Measurements from ENCODE around the gene ARHGAP15.

Gene ARHGAP15

GRCh38 chr2:143668234-143668633, 539.0 kb downstream of the ARHGAP15 start:
- Histone ChIP-seq H4K20me1 (ENCODE audit: insufficient read depth) (no peaks in the 10 kb centered on the region), H3K9ac (no peak overlapping the region), H3K27ac (no peak overlapping the region), H3K79me2 (ENCODE audit: insufficient read depth, low read depth) (no peaks in the 10 kb centered on the region), H3K4me1 (ENCODE audit: low read depth, poor library complexity, severe bottlenecking) (no peaks in the 10 kb centered on the region), H3K27me3 (ENCODE audit: insufficient read depth, low read depth) (no peaks in the 10 kb centered on the region), H3K36me3 (ENCODE audit: insufficient read depth) (no peaks in the 10 kb centered on the region), H3K4me2 (no peak overlapping the region), H3K4me3 (IDR thresholded peaks at IDR 0.05; ENCODE audit: insufficient read depth, low read depth, low read length) (no peak overlapping the region), H2AFZ (ENCODE audit: low read depth) (no peak overlapping the region)
- TF ChIP-seq, protein P1, sequence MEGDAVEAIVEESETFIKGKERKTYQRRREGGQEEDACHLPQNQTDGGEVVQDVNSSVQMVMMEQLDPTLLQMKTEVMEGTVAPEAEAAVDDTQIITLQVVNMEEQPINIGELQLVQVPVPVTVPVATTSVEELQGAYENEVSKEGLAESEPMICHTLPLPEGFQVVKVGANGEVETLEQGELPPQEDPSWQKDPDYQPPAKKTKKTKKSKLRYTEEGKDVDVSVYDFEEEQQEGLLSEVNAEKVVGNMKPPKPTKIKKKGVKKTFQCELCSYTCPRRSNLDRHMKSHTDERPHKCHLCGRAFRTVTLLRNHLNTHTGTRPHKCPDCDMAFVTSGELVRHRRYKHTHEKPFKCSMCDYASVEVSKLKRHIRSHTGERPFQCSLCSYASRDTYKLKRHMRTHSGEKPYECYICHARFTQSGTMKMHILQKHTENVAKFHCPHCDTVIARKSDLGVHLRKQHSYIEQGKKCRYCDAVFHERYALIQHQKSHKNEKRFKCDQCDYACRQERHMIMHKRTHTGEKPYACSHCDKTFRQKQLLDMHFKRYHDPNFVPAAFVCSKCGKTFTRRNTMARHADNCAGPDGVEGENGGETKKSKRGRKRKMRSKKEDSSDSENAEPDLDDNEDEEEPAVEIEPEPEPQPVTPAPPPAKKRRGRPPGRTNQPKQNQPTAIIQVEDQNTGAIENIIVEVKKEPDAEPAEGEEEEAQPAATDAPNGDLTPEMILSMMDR (conservative IDR thresholded peaks at IDR 0.05; ENCODE audit: low read depth, low read length), result no peak

DNA sequence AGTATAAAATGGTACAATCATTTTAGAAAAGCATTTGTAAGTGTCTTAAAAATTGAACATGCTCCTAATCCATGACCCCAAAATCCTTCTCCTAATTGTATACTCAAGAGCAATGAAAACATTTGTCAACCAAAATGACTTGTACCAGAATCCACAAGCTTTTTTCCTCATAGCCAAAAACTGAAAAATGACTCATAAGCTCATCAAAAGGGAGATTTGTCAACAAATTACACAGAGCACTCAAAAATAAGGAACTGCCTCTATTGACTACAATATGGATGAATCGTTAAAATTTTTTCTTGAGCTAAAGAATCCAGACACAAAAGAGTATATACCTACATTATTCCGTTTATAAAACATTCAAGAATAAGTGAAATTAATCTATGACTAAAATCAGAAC, 544.8 kb downstream of the ARHGAP15 start:
- no peak overlapping the region for H3K9ac ChIP-seq
- no peaks in the 10 kb centered on the region for H3K4me1 ChIP-seq (ENCODE audit: low read depth, poor library complexity, severe bottlenecking)
- no peaks in the 10 kb centered on the region for H3K27me3 ChIP-seq (ENCODE audit: insufficient read depth, low read depth)
- H4K20me1 ChIP-seq (ENCODE audit: insufficient read depth), result no peaks in the 10 kb centered on the region
- no peak overlapping the region for H3K4me2 ChIP-seq
- no peak overlapping the region for H3K4me3 ChIP-seq (IDR thresholded peaks at IDR 0.05; ENCODE audit: insufficient read depth, low read depth, low read length)
- H3K36me3 ChIP-seq (ENCODE audit: insufficient read depth), result no peaks in the 10 kb centered on the region
- no peaks in the 10 kb centered on the region for H3K79me2 ChIP-seq (ENCODE audit: insufficient read depth, low read depth)
- TF ChIP-seq, protein P1 (conservative IDR thresholded peaks at IDR 0.05; ENCODE audit: low read depth, low read length), result no peak
- no peak overlapping the region for H3K27ac ChIP-seq
- H2AFZ ChIP-seq (ENCODE audit: low read depth), result no peak overlapping the region

DNA sequence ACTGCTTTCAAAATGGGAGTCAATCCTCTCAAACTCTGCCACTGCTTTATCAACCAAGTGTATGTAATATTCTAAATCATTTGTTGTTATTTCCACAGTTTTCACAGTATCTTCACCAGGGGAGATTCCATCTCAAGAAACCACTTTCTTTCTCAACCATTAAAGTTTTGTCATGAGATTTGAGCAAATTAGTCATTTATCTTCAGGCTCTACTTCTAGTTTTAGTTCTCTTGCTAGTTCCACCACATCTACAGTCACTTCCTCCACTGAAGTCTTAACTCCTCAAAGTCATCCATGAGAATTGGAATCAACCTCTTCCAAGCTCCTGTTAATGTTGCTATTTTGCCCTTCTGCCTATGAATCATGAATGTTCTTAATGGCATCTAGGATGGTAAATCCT, 545.8 kb downstream of the ARHGAP15 start:
- no peak overlapping the region for H3K4me2 ChIP-seq
- TF ChIP-seq, protein P1 (conservative IDR thresholded peaks at IDR 0.05; ENCODE audit: low read depth, low read length), result no peak
- H3K4me3 ChIP-seq (IDR thresholded peaks at IDR 0.05; ENCODE audit: insufficient read depth, low read depth, low read length), result no peak overlapping the region
- H3K27me3 ChIP-seq (ENCODE audit: insufficient read depth, low read depth), result no peaks in the 10 kb centered on the region
- no peak overlapping the region for H3K27ac ChIP-seq
- H2AFZ ChIP-seq (ENCODE audit: low read depth), result no peak overlapping the region
- H3K36me3 ChIP-seq (ENCODE audit: insufficient read depth), result no peaks in the 10 kb centered on the region
- no peaks in the 10 kb centered on the region for H4K20me1 ChIP-seq (ENCODE audit: insufficient read depth)
- H3K9ac ChIP-seq, result no peak overlapping the region
- H3K4me1 ChIP-seq (ENCODE audit: low read depth, poor library complexity, severe bottlenecking), result no peaks in the 10 kb centered on the region
- no peaks in the 10 kb centered on the region for H3K79me2 ChIP-seq (ENCODE audit: insufficient read depth, low read depth)

DNA sequence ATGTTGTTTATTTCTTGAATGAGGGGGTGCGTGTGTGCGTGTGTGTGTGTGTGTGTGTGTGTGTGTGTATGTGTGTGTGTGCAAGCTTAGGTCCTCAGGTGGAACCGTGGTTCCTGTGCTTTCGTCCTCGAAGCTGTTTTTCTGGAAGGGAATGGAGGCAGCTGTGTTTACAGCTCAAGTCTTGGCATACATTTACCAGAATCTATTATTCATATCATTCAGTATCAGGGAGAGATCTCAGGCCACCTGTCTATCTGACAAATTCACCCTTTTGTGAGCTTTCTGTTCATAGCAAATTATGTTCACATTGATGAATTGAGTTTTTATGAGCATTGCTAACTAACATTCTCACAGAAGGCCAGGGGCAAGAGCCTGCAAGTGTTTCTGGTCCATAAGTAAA, 550.4 kb downstream of the ARHGAP15 start:
- Histone ChIP-seq H3K4me3 (IDR thresholded peaks at IDR 0.05; ENCODE audit: insufficient read depth, low read depth, low read length) (no peak overlapping the region), H3K4me2 (no peak overlapping the region), H3K27ac (no peak overlapping the region), H3K79me2 (ENCODE audit: insufficient read depth, low read depth) (no peaks in the 10 kb centered on the region), H2AFZ (ENCODE audit: low read depth) (no peak overlapping the region), H4K20me1 (ENCODE audit: insufficient read depth) (no peaks in the 10 kb centered on the region), H3K9ac (no peak overlapping the region), H3K4me1 (ENCODE audit: low read depth, poor library complexity, severe bottlenecking) (no peaks in the 10 kb centered on the region), H3K27me3 (ENCODE audit: insufficient read depth, low read depth) (no peaks in the 10 kb centered on the region), H3K36me3 (ENCODE audit: insufficient read depth) (no peaks in the 10 kb centered on the region)
- TF ChIP-seq, protein P1 (conservative IDR thresholded peaks at IDR 0.05; ENCODE audit: low read depth, low read length), result no peak

All from KMS-11 (cell line).